ENCODE results near the gene WDR1. TPM values are rescaled to one million over a fixed set of nuclear protein-coding genes. Genes with fewer than 3 reads are reported as not detected.

The WDR1 gene
- total RNA-seq, 2 experiments from 2014 or later, result 481 to 538 TPM

DNA sequence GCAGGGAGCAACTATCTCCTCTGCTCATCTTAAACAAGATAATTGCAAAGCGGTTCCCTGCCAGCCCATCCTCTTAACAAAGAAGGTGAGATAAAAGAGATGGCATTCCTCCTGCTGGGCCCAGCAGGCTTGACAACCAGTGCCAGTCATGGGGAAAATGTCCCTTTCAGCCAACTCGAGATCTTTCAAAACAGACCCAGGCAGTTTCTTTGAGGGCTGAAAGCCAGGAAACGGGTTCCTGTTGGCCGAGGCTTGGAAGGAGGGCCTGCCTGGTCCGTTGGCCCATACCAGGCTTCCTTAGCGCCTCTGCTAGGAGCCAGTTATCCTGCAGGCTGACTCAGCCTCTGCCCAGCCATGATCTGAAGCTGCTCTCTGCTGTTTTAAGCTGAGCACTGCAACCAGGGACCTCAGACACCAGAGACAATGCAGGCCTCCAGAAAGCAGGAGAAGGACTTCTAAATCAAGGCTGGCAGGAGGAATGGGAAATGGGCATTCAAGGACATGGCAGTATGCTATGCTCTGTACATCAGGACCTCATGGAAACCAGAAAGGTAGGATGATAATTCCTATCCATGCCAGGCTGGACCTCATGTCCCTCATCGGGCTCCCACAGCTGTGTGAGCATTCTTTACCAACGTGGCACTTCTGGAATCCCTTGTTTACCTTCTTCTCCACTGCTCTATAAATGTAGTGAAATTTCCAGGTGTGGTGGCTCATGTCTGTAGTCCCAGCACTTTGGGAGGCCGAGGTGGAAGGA lies 52.9 kb downstream of the WDR1 start:
- no peak overlapping the region for H3K4me3 Mint-ChIP-seq
- no peaks in the 10 kb centered on the region for H3K4me1 Mint-ChIP-seq
- H3K27me3 Mint-ChIP-seq, result no peaks in the 10 kb centered on the region
- H3K27ac Mint-ChIP-seq, result no peak overlapping the region
- CTCF ChIA-PET, result no interaction called here
- peak; percentile 38 for DNase-seq
- ATAC-seq, result no peak
- peaks cover 13% of the 10 kb centered on the region for H3K36me3 Mint-ChIP-seq
- no peaks in the 10 kb centered on the region for H3K9me3 Mint-ChIP-seq (ENCODE audit: low read depth)

DNA sequence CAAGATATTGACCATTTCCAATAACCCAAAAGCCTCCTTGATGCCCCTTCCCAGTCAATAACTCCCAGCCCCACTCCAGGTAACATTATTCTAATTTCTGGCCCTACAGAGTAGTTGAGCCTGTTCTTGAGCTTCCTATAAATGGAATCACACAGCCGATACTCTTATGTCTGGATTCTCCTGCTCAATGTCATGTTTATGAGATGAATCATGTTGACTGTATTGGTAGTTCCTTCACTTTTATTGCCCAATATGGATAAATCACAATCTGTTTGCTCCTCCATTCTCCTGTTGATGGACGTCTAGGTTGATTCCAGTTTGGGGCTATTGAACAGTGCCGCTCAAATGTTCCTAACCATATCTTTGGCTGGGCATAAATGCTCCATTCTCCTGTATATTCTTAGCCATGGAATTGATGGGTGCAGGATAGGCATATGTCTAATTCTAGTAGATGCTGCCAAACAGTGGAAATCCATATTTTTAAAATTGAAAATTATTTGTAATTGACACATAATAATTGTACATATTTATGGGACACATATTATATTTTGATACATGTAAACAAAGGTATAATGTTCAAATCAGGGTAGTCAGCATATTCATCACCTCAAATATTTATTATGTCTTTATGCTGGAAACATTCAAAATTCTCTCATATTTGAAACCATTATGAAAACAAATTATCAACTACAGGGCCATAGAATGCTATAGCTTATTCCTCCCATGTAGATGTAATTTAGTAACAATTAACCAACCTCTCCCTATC lies 54.8 kb downstream of the WDR1 start:
- no peak overlapping the region for H3K27ac Mint-ChIP-seq
- CTCF ChIA-PET, result interaction anchor here (1.3 kb wide), 1 partner anchor 29 kb away, joined by 3 read pairs; no protein-coding TSS in a partner anchor
- H3K27me3 Mint-ChIP-seq, result no peaks in the 10 kb centered on the region
- H3K9me3 Mint-ChIP-seq (ENCODE audit: low read depth), result no peaks in the 10 kb centered on the region
- no peaks in the 10 kb centered on the region for H3K4me1 Mint-ChIP-seq
- no peak for DNase-seq
- no peak overlapping the region for H3K4me3 Mint-ChIP-seq
- peaks cover 11% of the 10 kb centered on the region for H3K36me3 Mint-ChIP-seq
- no peak for ATAC-seq

DNA sequence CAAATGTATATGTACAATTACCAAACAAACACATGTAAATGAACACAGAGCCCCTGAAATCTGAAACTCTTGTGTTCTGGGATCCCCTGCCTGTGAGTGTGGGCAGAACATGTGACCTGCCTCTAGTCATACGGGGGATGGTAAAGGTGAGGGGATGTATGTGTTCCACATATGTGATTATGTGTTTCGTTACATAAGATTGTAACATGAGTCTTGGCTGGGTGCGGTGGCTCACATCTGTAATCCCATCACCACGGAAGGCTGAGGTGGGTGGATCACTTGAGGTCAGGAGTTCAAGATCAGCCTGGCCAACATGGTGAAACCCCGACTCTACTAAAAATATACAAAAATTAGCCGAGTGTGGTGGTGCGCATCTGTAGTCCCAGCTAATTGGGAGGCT lies 58.2 kb downstream of the WDR1 start:
- no peak for ATAC-seq

DNA sequence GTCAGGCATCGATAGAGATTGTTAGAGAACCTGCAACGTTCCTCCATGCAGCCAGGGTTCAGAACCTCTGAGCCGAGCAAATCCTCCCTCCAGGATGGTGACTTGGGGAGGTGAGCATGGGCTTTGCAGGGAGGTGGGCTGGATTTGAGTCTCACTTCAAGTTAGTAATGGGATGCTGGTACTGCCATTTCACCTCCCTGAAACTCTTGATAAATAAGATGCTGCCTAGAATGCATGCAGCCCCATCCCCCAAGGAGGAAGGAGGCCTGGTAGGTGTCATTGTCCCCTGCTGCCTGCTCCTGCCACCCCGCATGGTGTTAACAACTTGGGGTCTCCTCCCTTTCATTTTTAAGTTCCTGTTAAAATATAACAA lies 59.6 kb downstream of the WDR1 start:
- no peak overlapping the region for H3K27ac Mint-ChIP-seq
- no peak overlapping the region for H3K4me3 Mint-ChIP-seq
- H3K4me1 Mint-ChIP-seq, result no peaks in the 10 kb centered on the region
- H3K9me3 Mint-ChIP-seq (ENCODE audit: low read depth), result no peaks in the 10 kb centered on the region
- CTCF ChIA-PET, result no interaction called here
- ATAC-seq (no peak), DNase-seq (peak; percentile 19)
- H3K36me3 Mint-ChIP-seq, result peaks cover 7% of the 10 kb centered on the region
- peaks cover 2% of the 10 kb centered on the region for H3K27me3 Mint-ChIP-seq

More for the DNA sequence above, 58.2 kb downstream of the WDR1 start:
- Mint-ChIP-seq H3K27me3 (no peaks in the 10 kb centered on the region), H3K4me1 (no peaks in the 10 kb centered on the region), H3K9me3 (ENCODE audit: low read depth) (no peaks in the 10 kb centered on the region), H3K27ac (no peak overlapping the region), H3K4me3 (no peak overlapping the region), H3K36me3 (peaks cover 10% of the 10 kb centered on the region)
- CTCF ChIA-PET, result no interaction called here
- DNase-seq, result no peak

DNA sequence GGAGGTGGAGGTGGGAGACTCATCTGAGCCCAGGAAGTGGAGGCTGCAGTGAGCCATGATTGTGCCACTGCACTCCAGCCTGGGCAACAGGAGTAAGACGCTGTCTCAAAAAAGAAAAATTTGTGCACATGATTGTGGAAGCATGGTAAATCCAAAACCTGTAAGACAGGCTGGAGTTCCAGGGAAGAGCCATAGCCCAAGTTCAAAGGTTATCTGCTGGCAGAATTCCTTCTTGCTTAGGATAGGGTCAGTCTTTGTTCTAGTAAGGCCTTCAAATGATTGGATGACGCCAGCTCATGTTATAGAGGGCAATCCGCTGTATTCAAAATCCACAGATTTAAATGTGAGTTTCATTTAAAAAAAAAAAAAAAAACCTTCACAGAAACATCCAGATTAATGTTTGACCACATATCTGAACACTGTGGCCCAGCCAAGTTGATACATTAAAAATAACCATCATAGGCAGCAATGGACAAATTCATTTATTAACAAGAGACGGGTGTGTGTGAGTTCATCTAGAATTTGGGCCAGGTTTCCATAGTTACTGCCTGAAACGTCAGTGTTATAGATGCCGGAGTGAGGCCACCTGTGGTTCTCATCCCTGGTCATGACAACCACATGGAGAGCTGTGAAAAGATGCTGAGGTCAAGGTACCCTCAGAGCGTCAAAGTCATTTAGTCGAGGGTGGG lies 60.1 kb downstream of the WDR1 start:
- DNase-seq (peak; percentile 9), ATAC-seq (no peak)
- Mint-ChIP-seq H3K4me1 (no peaks in the 10 kb centered on the region), H3K4me3 (no peak overlapping the region), H3K27me3 (peaks cover 2% of the 10 kb centered on the region), H3K36me3 (peaks cover 7% of the 10 kb centered on the region), H3K27ac (no peak overlapping the region), H3K9me3 (ENCODE audit: low read depth) (no peaks in the 10 kb centered on the region)
- CTCF ChIA-PET, result no interaction called here

DNA sequence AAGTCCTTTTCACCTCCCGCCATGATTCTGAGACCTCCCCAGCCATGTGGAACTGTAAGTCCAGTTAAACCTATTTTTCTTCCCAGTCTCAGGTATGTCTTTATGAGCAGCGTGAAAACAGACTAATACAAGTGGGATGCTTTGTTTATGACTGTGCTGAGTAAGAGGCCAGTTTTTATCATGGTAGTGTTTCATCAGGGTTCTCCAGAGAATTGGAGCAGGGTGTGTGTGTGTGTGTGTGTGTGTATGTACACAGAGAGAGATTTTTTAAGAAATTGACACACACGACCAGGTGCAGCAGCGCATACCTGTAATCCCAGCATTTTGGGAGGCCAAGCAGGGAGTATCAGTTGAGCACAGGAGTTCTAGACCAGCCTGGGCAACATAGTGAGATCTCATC lies 60.7 kb downstream of the WDR1 start:
- Mint-ChIP-seq H3K4me1 (no peaks in the 10 kb centered on the region), H3K4me3 (no peak overlapping the region), H3K9me3 (ENCODE audit: low read depth) (no peaks in the 10 kb centered on the region), H3K27ac (no peak overlapping the region), H3K27me3 (peaks cover 2% of the 10 kb centered on the region), H3K36me3 (peaks cover 7% of the 10 kb centered on the region)
- ATAC-seq (no peak), DNase-seq (peak; percentile 0)
- CTCF ChIA-PET, result no interaction called here

DNA sequence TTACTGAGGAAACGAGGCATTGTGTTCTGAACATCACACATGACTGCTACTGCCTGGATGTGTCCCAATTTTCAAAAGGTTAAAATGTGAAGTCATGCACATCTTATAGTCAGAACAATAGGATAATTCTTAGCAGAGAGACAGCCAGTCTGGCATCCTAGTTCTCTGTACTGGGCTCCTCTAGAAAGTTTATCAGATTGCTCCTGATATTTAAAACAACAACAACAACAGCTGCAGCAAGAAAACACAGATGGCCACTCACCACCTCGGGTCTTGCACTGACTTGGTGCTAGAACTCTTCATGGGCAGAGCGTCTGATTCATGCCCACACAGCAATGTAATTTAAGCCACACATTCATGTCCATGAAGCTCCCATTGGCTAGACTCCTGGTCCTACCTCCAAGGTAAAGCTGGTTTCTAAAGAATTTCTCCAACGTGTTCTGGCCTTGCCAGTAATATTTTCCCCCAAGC lies 62.0 kb downstream of the WDR1 start:
- peaks cover 2% of the 10 kb centered on the region for H3K27me3 Mint-ChIP-seq
- no peak overlapping the region for H3K27ac Mint-ChIP-seq
- H3K4me1 Mint-ChIP-seq, result no peaks in the 10 kb centered on the region
- peaks cover 7% of the 10 kb centered on the region for H3K36me3 Mint-ChIP-seq
- H3K9me3 Mint-ChIP-seq (ENCODE audit: low read depth), result no peaks in the 10 kb centered on the region
- no peak overlapping the region for H3K4me3 Mint-ChIP-seq
- CTCF ChIA-PET, result no interaction called here
- peak; percentile 5 for DNase-seq
- ATAC-seq, result no peak

DNA sequence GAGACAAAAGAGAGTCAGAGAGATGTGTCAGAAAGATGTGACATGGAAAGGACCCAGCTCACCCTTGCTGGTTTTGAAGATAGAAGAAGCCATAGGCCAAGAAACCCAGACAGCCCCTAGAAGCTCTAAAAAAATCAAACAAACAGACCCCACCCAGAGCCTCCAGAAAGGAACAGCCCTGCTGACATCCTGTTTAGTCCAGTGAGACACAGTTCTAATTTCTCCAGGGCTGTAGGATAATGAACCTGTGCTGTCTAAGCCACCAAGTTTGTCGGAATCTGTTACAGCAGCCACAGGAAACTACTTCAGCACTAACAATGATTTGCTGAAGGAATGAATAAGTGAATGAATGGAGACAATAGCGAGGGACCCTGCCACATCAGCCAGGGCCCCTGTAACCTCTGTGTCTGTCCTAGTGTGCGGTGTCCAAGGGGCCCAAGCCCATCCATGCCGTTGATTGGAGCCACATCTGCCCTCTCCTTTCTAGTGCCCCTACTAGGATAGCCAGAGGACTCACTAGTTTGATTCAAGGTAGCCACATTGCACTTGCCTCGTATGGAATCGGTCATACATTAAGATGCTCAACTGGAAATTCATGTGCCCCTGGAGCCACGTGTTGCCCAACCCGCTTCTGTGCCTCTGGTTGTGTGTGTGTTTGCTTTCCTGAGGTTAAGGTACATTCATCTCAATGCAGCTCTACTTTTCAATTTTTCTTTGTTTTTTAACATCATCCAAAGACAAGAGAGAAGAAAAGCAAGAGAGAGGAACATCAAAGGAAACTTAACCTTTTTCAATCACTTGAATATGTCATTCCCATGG lies 62.8 kb downstream of the WDR1 start:
- H3K4me3 Mint-ChIP-seq, result no peak overlapping the region
- H3K27me3 Mint-ChIP-seq, result peaks cover 5% of the 10 kb centered on the region
- H3K4me1 Mint-ChIP-seq, result peaks cover 5% of the 10 kb centered on the region
- CTCF ChIA-PET, result no interaction called here
- no peak overlapping the region for H3K27ac Mint-ChIP-seq
- DNase-seq, result peak; percentile 19
- H3K36me3 Mint-ChIP-seq, result peaks cover 3% of the 10 kb centered on the region
- H3K9me3 Mint-ChIP-seq (ENCODE audit: low read depth), result no peaks in the 10 kb centered on the region
- ATAC-seq, result no peak

DNA sequence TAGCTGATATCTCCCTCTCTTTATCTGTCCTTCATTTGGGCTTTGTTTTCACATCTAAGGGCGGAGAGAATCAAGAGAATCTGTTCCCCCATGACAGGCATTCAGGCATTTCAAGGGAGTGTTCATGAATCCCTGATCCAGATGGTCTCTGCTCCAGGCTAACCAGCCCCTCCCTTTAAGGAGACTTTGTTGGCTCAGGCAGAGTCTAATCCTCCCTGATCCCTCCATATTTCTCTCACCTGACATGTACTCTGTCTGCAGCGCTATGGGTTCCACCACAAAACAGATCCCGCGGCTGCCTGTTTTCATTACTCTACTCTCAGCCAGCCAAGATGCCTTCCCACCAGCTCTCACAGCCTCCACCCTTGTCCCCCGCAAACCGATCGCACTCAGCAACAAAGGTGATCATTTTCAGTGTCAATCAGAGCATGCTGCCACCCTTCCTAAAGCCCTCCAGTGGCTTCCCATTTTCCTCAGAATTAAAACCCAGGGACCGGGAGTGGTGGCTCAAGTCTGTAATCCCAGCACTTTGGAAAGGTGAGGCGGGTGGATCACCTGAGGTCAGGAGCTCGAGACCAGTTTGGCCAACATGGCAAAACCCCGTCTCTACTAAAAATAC lies 65.0 kb downstream of the WDR1 start:
- peaks cover 5% of the 10 kb centered on the region for H3K27me3 Mint-ChIP-seq
- H3K4me3 Mint-ChIP-seq, result no peak overlapping the region
- H3K4me1 Mint-ChIP-seq, result peaks cover 19% of the 10 kb centered on the region
- CTCF ChIA-PET, result no interaction called here
- peaks cover under 1% of the 10 kb centered on the region for H3K36me3 Mint-ChIP-seq
- no peaks in the 10 kb centered on the region for H3K9me3 Mint-ChIP-seq (ENCODE audit: low read depth)
- no peak for ATAC-seq
- DNase-seq, result peak; percentile 21
- no peak overlapping the region for H3K27ac Mint-ChIP-seq

DNA sequence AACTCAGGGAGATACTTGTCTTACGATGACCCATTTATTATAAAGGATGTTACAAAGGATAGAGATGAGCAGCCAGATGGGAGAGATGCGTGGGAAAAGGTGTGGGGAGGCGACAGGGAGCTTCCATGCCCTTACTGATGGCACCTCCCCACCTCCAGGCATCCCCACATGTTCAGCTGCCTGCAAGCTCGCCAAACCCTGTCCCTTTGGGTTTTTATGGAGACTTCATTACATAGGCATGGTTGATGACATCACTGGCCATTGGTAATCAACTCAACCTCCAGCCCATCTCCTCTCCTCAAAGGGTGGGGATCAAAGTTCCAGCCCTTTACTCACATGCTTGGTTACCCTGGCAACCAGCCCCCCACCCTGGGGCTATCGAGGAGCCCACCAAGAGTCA lies 65.9 kb downstream of the WDR1 start:
- no peaks in the 10 kb centered on the region for H3K9me3 Mint-ChIP-seq (ENCODE audit: low read depth)

DNA sequence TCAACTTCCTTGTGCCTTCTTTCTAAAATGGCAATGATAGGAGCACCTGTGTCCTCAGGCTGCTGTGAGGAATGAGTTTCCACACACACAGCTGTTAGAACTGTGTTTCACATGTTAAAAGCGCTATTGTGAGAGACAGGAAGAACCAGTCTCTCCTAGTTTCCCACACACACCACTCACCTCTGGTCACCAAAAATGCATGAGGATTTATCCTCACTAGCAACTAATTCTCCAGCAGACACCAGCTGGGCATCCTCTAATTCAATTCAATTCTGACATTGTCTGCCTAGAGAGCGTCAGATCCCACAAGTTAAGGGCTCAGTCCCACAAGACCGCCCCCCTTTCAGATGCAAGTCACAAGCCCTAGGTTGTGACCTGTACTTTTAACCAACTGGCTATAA lies 66.3 kb downstream of the WDR1 start:
- Mint-ChIP-seq H3K9me3 (ENCODE audit: low read depth) (no peaks in the 10 kb centered on the region), H3K27me3 (peaks cover 5% of the 10 kb centered on the region), H3K27ac (no peak overlapping the region), H3K36me3 (no peaks in the 10 kb centered on the region), H3K4me1 (peaks cover 19% of the 10 kb centered on the region), H3K4me3 (no peak overlapping the region)
- CTCF ChIA-PET, result no interaction called here
- ATAC-seq, result no peak
- DNase-seq, result peak; percentile 15

More for the DNA sequence above, 65.9 kb downstream of the WDR1 start:
- Mint-ChIP-seq H3K27ac (no peak overlapping the region), H3K27me3 (peaks cover 5% of the 10 kb centered on the region), H3K4me1 (peaks cover 19% of the 10 kb centered on the region), H3K36me3 (no peaks in the 10 kb centered on the region), H3K4me3 (no peak overlapping the region)
- CTCF ChIA-PET, result no interaction called here
- ATAC-seq (no peak), DNase-seq (peak; percentile 7)

DNA sequence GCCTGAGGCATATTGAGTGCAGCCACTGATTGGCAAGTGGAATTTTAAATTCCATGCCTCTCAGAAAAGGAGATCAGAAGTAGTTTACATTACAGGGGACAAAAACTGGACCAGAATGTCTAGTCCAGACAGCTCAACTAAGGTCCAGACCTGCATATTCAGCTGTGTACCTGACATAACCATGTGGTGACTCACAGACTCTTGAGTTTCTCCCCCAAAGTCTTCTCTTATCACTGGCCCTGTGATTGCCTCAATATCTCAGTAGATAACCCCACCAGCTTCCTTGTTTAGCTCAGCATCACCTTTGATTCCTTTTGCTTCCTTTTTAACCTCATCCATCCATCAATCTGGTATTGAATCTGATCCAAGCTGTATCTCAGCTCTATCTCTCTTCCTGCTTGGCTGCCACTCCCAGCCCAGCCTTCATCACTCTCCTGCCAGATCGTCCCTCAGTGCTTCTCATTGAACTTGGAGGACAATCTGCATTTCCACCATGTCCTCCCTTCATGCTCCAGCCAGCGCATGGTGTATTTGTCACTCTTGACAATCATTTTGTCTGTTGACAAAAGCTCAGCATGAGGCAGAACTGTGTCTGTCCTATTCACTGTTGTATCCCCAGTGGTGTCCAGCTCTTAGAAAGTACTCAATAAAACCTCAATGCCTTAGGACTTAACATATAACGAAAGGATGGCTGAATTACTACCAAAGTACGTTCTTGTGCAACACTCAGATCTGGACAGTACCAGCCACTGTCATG lies 67.5 kb downstream of the WDR1 start:
- peak; percentile 16 for DNase-seq
- Mint-ChIP-seq H3K27me3 (peaks cover 5% of the 10 kb centered on the region), H3K4me1 (peaks cover 19% of the 10 kb centered on the region), H3K4me3 (no peak overlapping the region), H3K27ac (no peak overlapping the region), H3K36me3 (no peaks in the 10 kb centered on the region), H3K9me3 (ENCODE audit: low read depth) (no peaks in the 10 kb centered on the region)
- CTCF ChIA-PET, result no interaction called here
- ATAC-seq, result no peak
